OCI-LY7 (cell line): ENCODE data around the gene CIAO2B. TPM values are rescaled to one million over a fixed set of nuclear protein-coding genes. Genes with fewer than 3 reads are reported as not detected.

ENCODE experiments used
- BruUV-seq: library from RNA; stranded (reverse); fragments of 400-500 nt; replicated peaks from 2 replicates; lab custom pipeline; 2021; lab: Mats Ljungman, UMichigan
- CTCF ChIA-PET: fragments of 300-600 bp; sonication (Branson Sonifier 250); formaldehyde crosslinking; loops from one replicate; lab custom pipeline; 2022; ENCODE audit warnings: antibody characterized with exemption; ENCODE audit not compliant: unreplicated experiment; lab: Charles Lee
- POLR2A ChIA-PET: fragments of 300-600 bp; sonication (Branson Sonifier 250); formaldehyde crosslinking; loops from one replicate; lab custom pipeline; 2022; ENCODE audit warnings: antibody characterized with exemption; lab: Charles Lee
- DNase-seq: peaks from one replicate; pipeline ENCODE4 v3.0.0-alpha.2; 2015; ENCODE audit warnings: low spot score
- H2AFZ ChIP-seq: fragments of 200-600 bp; sonication (generic), shearing (Covaris generic); 2 replicates; pipeline ENCODE4 v1.6.1; 2014; ENCODE audit warnings: mild to moderate bottlenecking, antibody characterized with exemption, low read length, moderate library complexity
- H3K27ac ChIP-seq: fragments of 200-600 bp; sonication (generic); 2 replicates; pipeline ENCODE4 v1.5.1; 2014; ENCODE audit warnings: mixed run types, low read depth, mild to moderate bottlenecking, moderate library complexity, low read length, inconsistent platforms; ENCODE audit not compliant: poor library complexity, severe bottlenecking
- H3K36me3 ChIP-seq: fragments of 200-600 bp; sonication (generic); 2 replicates; pipeline ENCODE4 v1.6.1; 2014; ENCODE audit warnings: mild to moderate bottlenecking, antibody characterized with exemption, low read length, moderate library complexity, mixed read lengths; ENCODE audit not compliant: insufficient read depth
- H3K4me1 ChIP-seq: fragments of 200-600 bp; sonication (generic); 2 replicates; pipeline ENCODE4 v1.5.1; 2014; ENCODE audit warnings: mild to moderate bottlenecking, low read length; ENCODE audit not compliant: insufficient read depth, poor library complexity, severe bottlenecking
- H3K4me2 ChIP-seq: fragments of 200-600 bp; sonication (generic); 2 replicates; pipeline ENCODE4 v1.6.1; 2014; ENCODE audit warnings: mild to moderate bottlenecking, low read length
- H3K4me3 ChIP-seq: fragments of 200-600 bp; sonication (generic); 2 replicates; pipeline ENCODE4 v1.5.1; 2014; ENCODE audit warnings: mild to moderate bottlenecking, low read depth, low read length; ENCODE audit not compliant: poor library complexity, severe bottlenecking
- H3K79me2 ChIP-seq: fragments of 200-600 bp; sonication (generic); 2 replicates; pipeline ENCODE4 v1.6.1; 2016; ENCODE audit warnings: low read depth, mild to moderate bottlenecking, low read length, moderate library complexity, mixed read lengths; ENCODE audit not compliant: insufficient read depth
- H3K9me2 ChIP-seq: fragments of 200-600 bp; sonication (generic); 2 replicates; pipeline ENCODE4 v1.6.1; 2016; ENCODE audit warnings: mild to moderate bottlenecking, low read length, mixed read lengths; ENCODE audit not compliant: insufficient read depth
- H3K9me3 ChIP-seq: fragments of 200-600 bp; sonication (generic); 2 replicates; pipeline ENCODE4 v1.6.1; 2014; ENCODE audit warnings: mild to moderate bottlenecking, mixed run types, low read length, mixed read lengths
- H4K20me1 ChIP-seq: fragments of 200-600 bp; sonication (generic); 2 replicates; pipeline ENCODE4 v1.6.1; 2014; ENCODE audit warnings: mild to moderate bottlenecking, antibody characterized with exemption, low read length, moderate library complexity, mixed read lengths; ENCODE audit not compliant: insufficient read depth
- EZH2phosphoT487 ChIP-seq: fragments of 200-600 bp; sonication (generic); IDR thresholded peaks from 2 replicates; pipeline ENCODE4 v1.6.1; 2018; ENCODE audit warnings: low read depth, borderline replicate concordance, mild to moderate bottlenecking, mixed run types, antibody characterized with exemption, low read length, moderate library complexity, mixed read lengths
- intact Hi-C: fragments of 100-400 bp; cut with micrococcal nuclease; formaldehyde crosslinking; loops from one replicate; pipeline ENCODE4 v1.10.0; 2022; ENCODE audit not compliant: unreplicated experiment
- total RNA-seq, 2 experiments: library from RNA; depleted of rRNA in 1 of 2; stranded (reverse); fragments of >200 nt in 1 of 2; shearing (Covaris generic) in 1 of 2; gene quantifications; 2 replicates each; pipeline ENCODE4 v1.2.3, GENCODE V29; 2014 to 2022
- TF ChIP-seq, protein P1 (sequence below): fragments of 200-600 bp; sonication (generic); conservative IDR thresholded peaks from 2 replicates; pipeline ENCODE4 v1.5.1; 2014; ENCODE audit warnings: mild to moderate bottlenecking, antibody characterized with exemption, low read length, moderate library complexity, mixed read lengths

The CIAO2B gene
- total RNA-seq, 2 experiments from 2014 or later, result 76.4 to 133 TPM

DNA sequence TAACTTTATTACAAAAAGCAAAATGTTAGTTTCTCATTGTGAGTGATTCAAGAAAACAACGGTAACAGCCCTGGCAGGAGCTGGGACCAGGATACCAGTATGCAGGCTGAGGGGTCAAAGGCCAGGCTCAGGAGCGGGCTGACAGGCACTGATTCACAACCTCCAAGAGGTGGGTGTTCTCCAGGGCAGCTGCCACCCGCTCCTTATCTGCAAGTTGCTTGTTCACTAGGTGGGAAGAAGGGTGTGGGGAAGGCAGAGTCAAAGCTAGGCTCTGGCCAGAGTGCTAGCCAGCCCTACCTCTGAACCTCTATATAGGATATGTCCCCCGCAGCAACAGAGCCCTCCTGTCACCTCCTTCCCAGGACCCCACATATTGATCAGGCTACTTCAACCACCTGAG, 2.1 kb downstream of the CIAO2B start:
- H4K20me1 ChIP-seq, result no peaks in the 10 kb centered on the region
- ChIA-PET CTCF (interaction anchor here (0.6 kb wide), 1 partner anchor 261 kb away, joined by 3 read pairs; no protein-coding TSS in a partner anchor), POLR2A (no interaction called here)
- no peak overlapping the region for H3K27ac ChIP-seq
- no peak overlapping the region for H3K4me3 ChIP-seq
- H3K9me3 ChIP-seq, result no peaks in the 10 kb centered on the region
- no peak overlapping the region for H3K4me2 ChIP-seq
- DNase-seq, result no peak
- H3K36me3 ChIP-seq, result peaks cover 8% of the 10 kb centered on the region; the same call in 1 of the 2 replicates
- no TSS peak for BruUV-seq
- no peak for TF ChIP-seq EZH2phosphoT487
- TF ChIP-seq, protein P1, sequence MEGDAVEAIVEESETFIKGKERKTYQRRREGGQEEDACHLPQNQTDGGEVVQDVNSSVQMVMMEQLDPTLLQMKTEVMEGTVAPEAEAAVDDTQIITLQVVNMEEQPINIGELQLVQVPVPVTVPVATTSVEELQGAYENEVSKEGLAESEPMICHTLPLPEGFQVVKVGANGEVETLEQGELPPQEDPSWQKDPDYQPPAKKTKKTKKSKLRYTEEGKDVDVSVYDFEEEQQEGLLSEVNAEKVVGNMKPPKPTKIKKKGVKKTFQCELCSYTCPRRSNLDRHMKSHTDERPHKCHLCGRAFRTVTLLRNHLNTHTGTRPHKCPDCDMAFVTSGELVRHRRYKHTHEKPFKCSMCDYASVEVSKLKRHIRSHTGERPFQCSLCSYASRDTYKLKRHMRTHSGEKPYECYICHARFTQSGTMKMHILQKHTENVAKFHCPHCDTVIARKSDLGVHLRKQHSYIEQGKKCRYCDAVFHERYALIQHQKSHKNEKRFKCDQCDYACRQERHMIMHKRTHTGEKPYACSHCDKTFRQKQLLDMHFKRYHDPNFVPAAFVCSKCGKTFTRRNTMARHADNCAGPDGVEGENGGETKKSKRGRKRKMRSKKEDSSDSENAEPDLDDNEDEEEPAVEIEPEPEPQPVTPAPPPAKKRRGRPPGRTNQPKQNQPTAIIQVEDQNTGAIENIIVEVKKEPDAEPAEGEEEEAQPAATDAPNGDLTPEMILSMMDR, result no peak
- H3K79me2 ChIP-seq, result peaks cover 7% of the 10 kb centered on the region; the same call in 1 of the 2 replicates
- H2AFZ ChIP-seq, result no peak overlapping the region
- intact Hi-C loops, result loop anchor here (5.0 kb wide), 1 partner anchor 35 kb away; no protein-coding TSS in a partner anchor
- no peaks in the 10 kb centered on the region for H3K9me2 ChIP-seq
- peaks cover 12% of the 10 kb centered on the region for H3K4me1 ChIP-seq

DNA sequence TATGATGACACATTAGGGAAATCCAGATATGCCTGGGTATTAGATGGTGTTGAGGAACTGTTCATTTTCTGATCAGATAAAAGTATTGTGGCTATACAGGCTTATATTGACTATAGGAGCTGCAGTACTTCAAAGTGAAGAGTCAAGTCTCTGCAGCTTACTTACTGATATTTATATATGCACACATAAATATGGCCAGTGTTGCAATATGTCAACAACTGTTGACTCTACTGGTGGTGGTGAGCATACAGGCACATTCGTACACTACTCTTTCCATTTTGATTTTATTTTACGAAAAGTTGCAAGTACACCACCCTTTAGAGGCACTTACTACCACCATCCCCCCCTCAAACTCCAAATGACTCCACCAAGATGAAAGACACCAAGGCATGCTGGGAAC, 2.5 kb downstream of the CIAO2B start:
- Histone ChIP-seq H3K9me3 (no peaks in the 10 kb centered on the region), H3K36me3 (peaks cover 8% of the 10 kb centered on the region; the same call in 1 of the 2 replicates), H4K20me1 (no peaks in the 10 kb centered on the region), H3K4me3 (no peak overlapping the region), H3K4me2 (no peak overlapping the region), H2AFZ (no peak overlapping the region), H3K79me2 (peaks cover 7% of the 10 kb centered on the region; the same call in 1 of the 2 replicates), H3K27ac (no peak overlapping the region), H3K9me2 (no peaks in the 10 kb centered on the region), H3K4me1 (peaks cover 12% of the 10 kb centered on the region)
- no TSS peak for BruUV-seq
- no peak for DNase-seq
- ChIA-PET CTCF (interaction anchor here (0.6 kb wide), 1 partner anchor 261 kb away, joined by 3 read pairs; no protein-coding TSS in a partner anchor), POLR2A (no interaction called here)
- intact Hi-C loops, result loop anchor here (5.0 kb wide), 1 partner anchor 34 kb away; no protein-coding TSS in a partner anchor
- no peak for TF ChIP-seq EZH2phosphoT487
- TF ChIP-seq, protein P1, result no peak

DNA sequence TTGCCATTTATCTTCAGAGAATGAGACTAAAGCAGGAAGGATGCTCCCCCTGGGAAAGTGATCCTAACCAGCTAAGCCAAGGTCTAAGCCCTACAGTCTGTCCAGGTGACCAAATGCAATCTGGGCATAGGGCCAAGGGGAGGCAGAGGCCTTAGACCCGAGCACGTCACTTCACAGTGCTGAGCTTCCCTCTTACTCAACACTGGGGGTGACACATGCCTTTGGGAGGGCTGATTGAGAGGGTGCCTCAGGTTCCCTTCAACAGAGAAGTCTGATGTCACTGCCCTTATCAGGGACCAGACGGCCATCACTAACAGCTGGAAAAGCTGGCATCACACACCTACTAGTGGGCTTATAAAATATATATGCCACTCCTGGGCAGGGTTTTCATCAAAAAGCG, 4.0 kb downstream of the CIAO2B start:
- intact Hi-C loops, result loop anchor here (5.0 kb wide), 1 partner anchor 33 kb away; no protein-coding TSS in a partner anchor
- peaks cover 7% of the 10 kb centered on the region for H3K4me1 ChIP-seq
- H3K79me2 ChIP-seq, result peaks cover 7% of the 10 kb centered on the region; the same call in 1 of the 2 replicates
- CTCF ChIA-PET, result no interaction called here
- no peak overlapping the region for H3K27ac ChIP-seq
- BruUV-seq, result no TSS peak
- no peaks in the 10 kb centered on the region for H3K9me2 ChIP-seq
- H3K4me2 ChIP-seq, result no peak overlapping the region
- POLR2A ChIA-PET, result interaction anchor here (0.6 kb wide), 2 partner anchors 313 to 1058 kb away, joined by 3 read pairs; no protein-coding TSS in a partner anchor
- H4K20me1 ChIP-seq, result no peaks in the 10 kb centered on the region
- peaks cover 8% of the 10 kb centered on the region; the same call in 1 of the 2 replicates for H3K36me3 ChIP-seq
- no peak overlapping the region for H3K4me3 ChIP-seq
- no peak for TF ChIP-seq EZH2phosphoT487
- TF ChIP-seq, protein P1, result no peak
- no peak overlapping the region for H2AFZ ChIP-seq
- no peaks in the 10 kb centered on the region for H3K9me3 ChIP-seq
- DNase-seq, result no peak
